ENCODE measurements around the gene MFSD11.
"Not testable (repeated sequence)": the region's sequence is repeated elsewhere in the genome, so short reads cannot be mapped to it uniquely, and the experiment has no call there.

The MFSD11 gene

GRCh38 chr17:76727745-76728456 is 10.0 kb upstream of the MFSD11 start:
- peak; percentile 43 for DNase-seq

- DNase-seq: not testable (repeated sequence)
Observed at GRCh38 chr17:76731800-76732733, 5.9 kb upstream of the MFSD11 start.

GRCh38 chr17:76732734-76733617 is 4.9 kb upstream of the MFSD11 start:
- DNase-seq: no peak

- DNase-seq: no peak
Observed at GRCh38 chr17:76733618-76733957, 4.3 kb upstream of the MFSD11 start.

- peak; percentile 52 for DNase-seq
Observed at GRCh38 chr17:76734080-76734840, 3.7 kb upstream of the MFSD11 start.

- DNase-seq: peak; percentile 71
Observed at GRCh38 chr17:76735006-76735405, 2.9 kb upstream of the MFSD11 start.

- DNase-seq: peak; percentile 73
Observed at GRCh38 chr17:76735586-76736348, 2.2 kb upstream of the MFSD11 start.

- peak; percentile 75 for DNase-seq
Observed at GRCh38 chr17:76736349-76737081, 1.4 kb upstream of the MFSD11 start.

- DNase-seq: peak; percentile 99
Observed at GRCh38 chr17:76737082-76737675, 740 bp upstream of the MFSD11 start, which contains the start of gene SRSF2. Gene SRSF2, minus strand, starts transcription at chr17:76737331. Its CDS starts 171 bp downstream, at chr17:76737160.

GRCh38 chr17:76738468-76738850 is 540 bp downstream of the MFSD11 start:
- DNase-seq: peak; percentile 63

- not testable (repeated sequence) for DNase-seq
Observed at GRCh38 chr17:76739568-76740115, 1.7 kb downstream of the MFSD11 start.

GRCh38 chr17:76740329-76741118 is 2.6 kb downstream of the MFSD11 start:
- DNase-seq: no peak

GRCh38 chr17:76742958-76743357 is 5.0 kb downstream of the MFSD11 start:
- no peak for DNase-seq

- no peak for DNase-seq
Observed at GRCh38 chr17:76744747-76745146, 6.8 kb downstream of the MFSD11 start.

- DNase-seq: not testable (repeated sequence)
Observed at GRCh38 chr17:76745785-76746184, 7.9 kb downstream of the MFSD11 start.

GRCh38 chr17:76747716-76748363 is 9.9 kb downstream of the MFSD11 start:
- no peak for DNase-seq

- no peak for DNase-seq
Observed at GRCh38 chr17:76748657-76749056, 10.7 kb downstream of the MFSD11 start.

- DNase-seq: no peak
Observed at GRCh38 chr17:76751416-76751993, 13.6 kb downstream of the MFSD11 start.

Data from OCI-M1 (cell line).